ENCODE results near the gene ASPG.

GRCh38 chr14:104155513-104155912 is 70.0 kb downstream of the ASPG start:
- TF ChIP-seq, protein P1, sequence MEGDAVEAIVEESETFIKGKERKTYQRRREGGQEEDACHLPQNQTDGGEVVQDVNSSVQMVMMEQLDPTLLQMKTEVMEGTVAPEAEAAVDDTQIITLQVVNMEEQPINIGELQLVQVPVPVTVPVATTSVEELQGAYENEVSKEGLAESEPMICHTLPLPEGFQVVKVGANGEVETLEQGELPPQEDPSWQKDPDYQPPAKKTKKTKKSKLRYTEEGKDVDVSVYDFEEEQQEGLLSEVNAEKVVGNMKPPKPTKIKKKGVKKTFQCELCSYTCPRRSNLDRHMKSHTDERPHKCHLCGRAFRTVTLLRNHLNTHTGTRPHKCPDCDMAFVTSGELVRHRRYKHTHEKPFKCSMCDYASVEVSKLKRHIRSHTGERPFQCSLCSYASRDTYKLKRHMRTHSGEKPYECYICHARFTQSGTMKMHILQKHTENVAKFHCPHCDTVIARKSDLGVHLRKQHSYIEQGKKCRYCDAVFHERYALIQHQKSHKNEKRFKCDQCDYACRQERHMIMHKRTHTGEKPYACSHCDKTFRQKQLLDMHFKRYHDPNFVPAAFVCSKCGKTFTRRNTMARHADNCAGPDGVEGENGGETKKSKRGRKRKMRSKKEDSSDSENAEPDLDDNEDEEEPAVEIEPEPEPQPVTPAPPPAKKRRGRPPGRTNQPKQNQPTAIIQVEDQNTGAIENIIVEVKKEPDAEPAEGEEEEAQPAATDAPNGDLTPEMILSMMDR (conservative IDR thresholded peaks at IDR 0.05 in 1 of 2, IDR thresholded peaks at IDR 0.05 in 1 of 2; ENCODE audit: low read depth in 1 of 2, low read length in 2 of 2) = no peak
- no peak for TF ChIP-seq EZH2 (IDR thresholded peaks at IDR 0.05; ENCODE audit: low read length, missing control alignments)
